Central memory CD8-positive, alpha-beta T cell (primary cell): ENCODE data around the gene TICAM2.

Experiments
- ATAC-seq: fragments of 150-1000 bp; cut with Tn5 transposase; replicated peaks from 2 replicates; pipeline ENCODE4 v1.10.0; 2022; ENCODE audit warnings: mild to moderate bottlenecking, moderate FRiP score, moderate number of reproducible peaks; ENCODE audit not compliant: poor library complexity, severe bottlenecking; ENCODE audit errors: extremely low read depth
- DNase-seq, 2 donors: peaks; one replicate each; pipeline ENCODE4 v3.0.0; 2021; ENCODE audit warnings: low spot score in 2 of 2
- H3K27ac Mint-ChIP-seq: one replicate; pipeline ENCODE4 v1.8.0; 2022; ENCODE audit warnings: low read depth, mild to moderate bottlenecking, moderate library complexity, mixed read lengths
- H3K27me3 Mint-ChIP-seq: one replicate; pipeline ENCODE4 v1.8.0; 2022; ENCODE audit warnings: mixed read lengths
- H3K36me3 Mint-ChIP-seq: one replicate; pipeline ENCODE4 v1.8.0; 2022; ENCODE audit warnings: mild to moderate bottlenecking, moderate library complexity, mixed read lengths; ENCODE audit not compliant: insufficient read depth
- H3K4me1 Mint-ChIP-seq: one replicate; pipeline ENCODE4 v1.8.0; 2022; ENCODE audit warnings: mixed read lengths
- H3K4me3 Mint-ChIP-seq: one replicate; pipeline ENCODE4 v1.8.0; 2022; ENCODE audit warnings: mild to moderate bottlenecking, moderate library complexity, mixed read lengths
- H3K9me3 Mint-ChIP-seq: one replicate; pipeline ENCODE4 v1.8.0; 2022; ENCODE audit warnings: mixed read lengths

The TICAM2 gene

DNA sequence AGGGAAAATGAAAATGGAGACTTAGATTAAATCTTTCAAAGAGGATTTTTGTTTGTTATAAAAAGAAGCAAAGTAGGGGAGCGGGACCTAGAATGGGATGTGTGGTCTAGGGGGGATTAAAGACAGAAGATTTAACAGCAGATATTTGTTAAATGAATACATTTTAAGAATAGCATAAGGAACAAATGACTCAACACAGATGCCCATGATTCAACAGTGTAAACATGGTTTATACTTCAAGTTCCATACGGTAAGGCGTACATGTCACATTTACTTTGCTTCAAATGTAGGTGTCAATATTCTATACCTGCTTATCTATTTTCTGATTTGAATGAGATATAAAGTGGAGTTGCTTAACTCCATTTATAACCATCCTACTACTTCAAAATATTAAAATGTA, 1.5 kb downstream of the TICAM2 start:
- Mint-ChIP-seq H3K4me3 (peak overlapping the region; percentile 2), H3K27me3 (no peaks in the 10 kb centered on the region), H3K9me3 (no peaks in the 10 kb centered on the region), H3K4me1 (peaks cover 25% of the 10 kb centered on the region), H3K27ac (peak overlapping the region; percentile 14), H3K36me3 (peaks cover 7% of the 10 kb centered on the region)
- ATAC-seq (no peak), DNase-seq (no peak)

DNA sequence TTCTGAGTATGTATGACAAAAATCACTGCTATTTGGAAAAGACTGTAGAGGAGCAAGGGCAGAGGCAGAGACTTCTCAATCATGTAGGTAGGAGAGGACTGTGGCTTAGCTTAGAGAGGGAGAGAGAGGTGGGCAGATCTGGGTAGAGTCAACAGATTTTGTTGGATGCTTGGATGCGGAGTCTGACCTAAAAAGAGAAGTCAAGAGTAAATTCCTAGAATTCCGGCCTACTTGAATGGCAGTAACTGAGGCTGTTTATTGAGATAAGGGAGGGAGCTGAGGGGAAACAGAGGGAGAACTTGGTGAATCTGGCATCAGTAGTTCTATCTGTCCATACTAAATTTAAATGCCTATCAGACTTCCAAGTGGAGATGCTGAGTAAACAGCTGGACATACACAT, 2.4 kb downstream of the TICAM2 start:
- no peak for DNase-seq
- Mint-ChIP-seq H3K4me1 (peaks cover 25% of the 10 kb centered on the region), H3K27ac (peak overlapping the region; percentile 14), H3K27me3 (no peaks in the 10 kb centered on the region), H3K36me3 (peaks cover 7% of the 10 kb centered on the region), H3K9me3 (no peaks in the 10 kb centered on the region), H3K4me3 (no peak overlapping the region)
- no peak for ATAC-seq

GRCh38 chr5:115599502-115599901, 2.8 kb downstream of the TICAM2 start:
- H3K27me3 Mint-ChIP-seq: no peaks in the 10 kb centered on the region
- H3K4me3 Mint-ChIP-seq: no peak overlapping the region
- peak overlapping the region; percentile 14 for H3K27ac Mint-ChIP-seq
- no peaks in the 10 kb centered on the region for H3K9me3 Mint-ChIP-seq
- H3K36me3 Mint-ChIP-seq: peaks cover 7% of the 10 kb centered on the region
- DNase-seq: no peak
- ATAC-seq: no peak
- H3K4me1 Mint-ChIP-seq: peaks cover 25% of the 10 kb centered on the region

DNA sequence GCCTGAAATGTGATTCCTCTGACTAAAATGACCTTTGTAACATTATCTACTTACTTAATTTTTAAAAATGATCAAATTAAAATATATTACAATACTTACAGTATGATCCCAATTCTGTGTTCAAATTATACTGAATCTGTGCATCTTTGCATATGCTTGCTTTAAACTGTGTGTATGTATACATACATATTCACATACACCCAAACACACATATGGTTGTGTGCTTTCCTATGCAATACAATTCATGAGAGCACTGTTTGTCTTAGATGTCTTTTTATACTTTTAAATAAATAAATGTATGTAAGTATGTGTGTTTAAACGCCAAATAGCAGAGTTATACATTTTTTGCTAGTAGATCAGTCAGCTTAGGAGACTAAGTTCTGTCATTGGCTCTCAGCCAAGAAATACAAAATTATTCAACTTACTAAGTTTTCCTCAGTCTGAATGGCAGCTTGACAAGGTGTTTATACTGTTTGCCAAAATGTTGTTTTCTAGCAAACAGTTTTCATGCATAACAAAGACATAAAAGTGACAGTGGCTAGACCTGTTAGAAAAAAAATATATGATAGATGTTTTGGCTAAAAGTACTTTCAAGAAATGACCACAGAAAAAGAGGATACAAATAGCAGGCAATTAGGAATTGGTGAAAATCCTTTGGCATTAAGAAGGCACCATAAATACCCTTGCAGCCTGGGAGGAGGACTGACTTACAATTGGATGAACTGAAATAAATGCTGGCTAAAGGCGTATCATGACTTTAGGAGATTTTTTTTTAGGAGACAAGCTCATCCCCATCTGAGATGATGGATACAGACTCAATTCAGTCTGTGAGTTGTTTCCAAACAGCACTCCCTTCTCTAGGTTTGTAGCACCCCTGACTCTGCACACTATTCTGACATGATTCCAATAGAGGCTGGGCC, 7.9 kb downstream of the TICAM2 start:
- no peak for DNase-seq
- no peaks in the 10 kb centered on the region for H3K27me3 Mint-ChIP-seq
- no peak overlapping the region for H3K4me3 Mint-ChIP-seq
- H3K9me3 Mint-ChIP-seq: no peaks in the 10 kb centered on the region
- peaks cover 1% of the 10 kb centered on the region for H3K4me1 Mint-ChIP-seq
- no peak for ATAC-seq
- no peaks in the 10 kb centered on the region for H3K36me3 Mint-ChIP-seq
- H3K27ac Mint-ChIP-seq: no peak overlapping the region

- Mint-ChIP-seq H3K9me3 (no peaks in the 10 kb centered on the region), H3K27ac (no peak overlapping the region), H3K4me3 (no peak overlapping the region), H3K27me3 (no peaks in the 10 kb centered on the region), H3K36me3 (no peaks in the 10 kb centered on the region), H3K4me1 (no peaks in the 10 kb centered on the region)
- DNase-seq: no peak
- ATAC-seq: no peak
These were observed 13.2 kb downstream of the TICAM2 start for GRCh38 chr5:115589043-115589442.

DNA sequence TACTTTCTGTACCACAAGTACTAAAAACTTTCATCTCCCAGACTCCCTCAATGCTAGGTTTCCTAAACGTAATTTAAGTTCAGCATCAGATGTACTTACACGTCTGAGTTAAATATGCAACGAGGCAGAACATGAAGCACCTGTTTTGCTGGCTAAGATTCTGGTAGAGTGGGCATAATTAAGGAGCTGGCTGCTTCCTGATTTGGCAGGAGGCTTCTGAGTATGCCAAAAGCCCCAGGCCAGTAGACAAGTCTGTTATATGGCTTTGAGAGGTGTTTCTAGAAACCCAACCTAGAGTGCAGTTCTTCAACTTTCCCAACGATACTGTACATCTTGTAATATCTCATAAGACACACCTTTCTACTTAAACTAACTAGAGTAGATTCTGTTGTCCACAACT, 13.6 kb downstream of the TICAM2 start:
- Mint-ChIP-seq H3K4me1 (no peaks in the 10 kb centered on the region), H3K27ac (no peak overlapping the region), H3K36me3 (no peaks in the 10 kb centered on the region), H3K9me3 (no peaks in the 10 kb centered on the region), H3K27me3 (no peaks in the 10 kb centered on the region), H3K4me3 (no peak overlapping the region)
- ATAC-seq (no peak), DNase-seq (no peak)

GRCh38 chr5:115586525-115587146, 15.6 kb downstream of the TICAM2 start:
- no peaks in the 10 kb centered on the region for H3K27me3 Mint-ChIP-seq
- H3K4me1 Mint-ChIP-seq: no peaks in the 10 kb centered on the region
- DNase-seq: no peak
- no peak for ATAC-seq
- no peak overlapping the region for H3K4me3 Mint-ChIP-seq
- no peak overlapping the region for H3K27ac Mint-ChIP-seq
- H3K9me3 Mint-ChIP-seq: no peaks in the 10 kb centered on the region
- no peaks in the 10 kb centered on the region for H3K36me3 Mint-ChIP-seq

- H3K9me3 Mint-ChIP-seq: no peaks in the 10 kb centered on the region
- no peak overlapping the region for H3K27ac Mint-ChIP-seq
- no peaks in the 10 kb centered on the region for H3K27me3 Mint-ChIP-seq
- H3K36me3 Mint-ChIP-seq: no peaks in the 10 kb centered on the region
- DNase-seq (no peak), ATAC-seq (no peak)
- no peaks in the 10 kb centered on the region for H3K4me1 Mint-ChIP-seq
- H3K4me3 Mint-ChIP-seq: no peak overlapping the region
These were observed 17.0 kb downstream of the TICAM2 start for GRCh38 chr5:115585265-115585664.

DNA sequence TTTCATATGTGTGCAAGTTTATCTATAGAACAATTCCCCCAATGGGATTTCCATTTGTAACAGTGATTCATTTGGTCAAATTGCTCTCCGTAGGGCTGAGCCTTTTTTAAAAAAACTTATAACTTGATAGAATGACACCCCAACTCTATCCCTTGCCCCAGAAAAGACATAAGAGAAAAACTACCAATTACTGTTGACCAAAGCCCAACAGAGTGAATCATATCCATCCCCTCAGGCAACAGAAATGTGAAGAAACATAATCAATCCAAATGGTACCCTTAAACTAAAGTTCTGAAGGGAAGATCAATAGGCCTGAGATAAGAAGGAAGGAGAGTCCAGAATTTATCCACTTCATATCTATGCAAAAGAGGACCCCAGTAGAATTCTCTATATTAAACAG, 17.8 kb downstream of the TICAM2 start:
- Mint-ChIP-seq H3K4me1 (no peaks in the 10 kb centered on the region), H3K36me3 (no peaks in the 10 kb centered on the region), H3K27me3 (no peaks in the 10 kb centered on the region), H3K4me3 (no peak overlapping the region), H3K9me3 (no peaks in the 10 kb centered on the region), H3K27ac (no peak overlapping the region)
- ATAC-seq (no peak), DNase-seq (no peak)

GRCh38 chr5:115583474-115583873, 18.8 kb downstream of the TICAM2 start:
- Mint-ChIP-seq H3K36me3 (no peaks in the 10 kb centered on the region), H3K4me3 (no peak overlapping the region), H3K4me1 (no peaks in the 10 kb centered on the region), H3K9me3 (no peaks in the 10 kb centered on the region), H3K27me3 (no peaks in the 10 kb centered on the region), H3K27ac (no peak overlapping the region)
- DNase-seq (no peak), ATAC-seq (no peak)

DNA sequence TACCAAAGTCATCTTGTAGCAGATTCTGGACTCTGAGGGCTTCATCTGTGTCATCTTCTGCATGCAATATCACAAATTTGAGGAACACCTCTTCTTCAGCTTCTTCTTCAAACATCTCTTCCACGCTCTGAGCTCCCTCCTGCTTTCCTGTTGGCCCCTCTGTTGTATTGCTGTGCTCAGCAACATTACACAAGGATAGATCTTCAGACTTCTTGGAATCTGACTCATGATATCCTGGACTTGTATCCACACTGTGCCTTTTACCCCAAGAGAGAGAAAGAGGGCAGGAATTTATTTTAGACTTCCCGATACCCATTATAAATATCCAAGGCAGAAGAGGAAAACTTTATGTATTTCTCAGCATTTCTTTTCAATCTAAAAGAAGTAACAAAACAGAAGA, 21.3 kb downstream of the TICAM2 start:
- DNase-seq (no peak), ATAC-seq (no peak)
- Mint-ChIP-seq H3K9me3 (no peaks in the 10 kb centered on the region), H3K27me3 (no peaks in the 10 kb centered on the region), H3K4me1 (no peaks in the 10 kb centered on the region), H3K36me3 (no peaks in the 10 kb centered on the region), H3K27ac (no peak overlapping the region), H3K4me3 (no peak overlapping the region)

GRCh38 chr5:115579747-115580173, 22.5 kb downstream of the TICAM2 start:
- Mint-ChIP-seq H3K4me1 (no peaks in the 10 kb centered on the region), H3K4me3 (no peak overlapping the region), H3K27me3 (no peaks in the 10 kb centered on the region), H3K27ac (no peak overlapping the region), H3K9me3 (no peaks in the 10 kb centered on the region), H3K36me3 (no peaks in the 10 kb centered on the region)
- DNase-seq: no peak
- no peak for ATAC-seq

GRCh38 chr5:115579216-115579615, 23.1 kb downstream of the TICAM2 start:
- Mint-ChIP-seq H3K4me3 (no peak overlapping the region), H3K27me3 (no peaks in the 10 kb centered on the region), H3K9me3 (no peaks in the 10 kb centered on the region), H3K27ac (no peak overlapping the region), H3K36me3 (no peaks in the 10 kb centered on the region), H3K4me1 (no peaks in the 10 kb centered on the region)
- no peak for ATAC-seq
- DNase-seq: no peak
